ENCODE measurements around the gene COPE. TPM values are rescaled to one million over a fixed set of nuclear protein-coding genes. Genes with fewer than 3 reads are reported as not detected.

The COPE gene
- total RNA-seq, 1 donor from 2014 or later = 95.2 TPM

DNA sequence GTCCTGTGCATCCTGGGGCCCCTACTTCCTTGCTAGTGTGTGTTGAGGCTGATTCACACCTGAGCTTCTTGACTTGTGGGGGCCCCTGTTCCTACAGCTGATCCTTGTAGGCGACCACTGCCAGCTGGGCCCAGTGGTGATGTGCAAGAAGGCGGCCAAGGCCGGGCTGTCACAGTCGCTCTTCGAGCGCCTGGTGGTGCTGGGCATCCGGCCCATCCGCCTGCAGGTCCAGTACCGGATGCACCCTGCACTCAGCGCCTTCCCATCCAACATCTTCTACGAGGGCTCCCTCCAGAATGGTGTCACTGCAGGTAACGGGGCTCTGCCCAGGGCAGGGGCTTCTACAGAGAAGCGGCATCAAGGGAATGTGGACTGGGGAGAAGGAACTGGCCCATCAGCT is 62.0 kb downstream of the COPE start:
- H3K36me3 Mint-ChIP-seq = peaks cover 16% of the 10 kb centered on the region
- no peaks in the 10 kb centered on the region for H3K9me3 Mint-ChIP-seq

GRCh38 chr19:18856385-18857126 is 62.6 kb downstream of the COPE start:
- Histone ChIP-seq H2AFZ (replicated peaks) (no peak overlapping the region), H4K20me1 (ENCODE audit: low read depth) (peaks cover 28% of the 10 kb centered on the region), H3K9me3 (ENCODE audit: low read depth) (no peaks in the 10 kb centered on the region), H3K27ac (no peak overlapping the region), H3K4me3 (no peak overlapping the region), H3K4me1 (no peaks in the 10 kb centered on the region), H3K79me2 (ENCODE audit: low read depth) (no peaks in the 10 kb centered on the region), H3K36me3 (no peaks in the 10 kb centered on the region), H3F3A (ENCODE audit: low read depth) (no peaks in the 10 kb centered on the region), H3K9ac (no peak overlapping the region), H3K27me3 (no peaks in the 10 kb centered on the region), H3K4me2 (no peak overlapping the region)
- Mint-ChIP-seq H3K4me1 (no peaks in the 10 kb centered on the region), H3K27me3 (ENCODE audit: insufficient read depth, low read depth) (peaks cover 3% of the 10 kb centered on the region), H3K27ac (no peak overlapping the region), H3K9me3 (no peaks in the 10 kb centered on the region), H3K4me3 (peak overlapping the region; percentile 21), H3K36me3 (peaks cover 13% of the 10 kb centered on the region)
- peak; percentile 58 for DNase-seq (ENCODE audit: low spot score)
- no peak for TF ChIP-seq EZH2phosphoT487 (IDR thresholded peaks at IDR 0.05)
- peak; percentile 46 for TF ChIP-seq CTCF (IDR thresholded peaks at IDR 0.05)
- no peak for TF ChIP-seq EZH2 (IDR thresholded peaks at IDR 0.05)

More for the DNA sequence above, 62.0 kb downstream of the COPE start:
- no peak for DNase-seq (ENCODE audit: low spot score)
- Histone ChIP-seq H3K9me3 (ENCODE audit: low read depth) (no peaks in the 10 kb centered on the region), H3K9ac (no peak overlapping the region), H3K4me1 (no peaks in the 10 kb centered on the region), H4K20me1 (ENCODE audit: low read depth) (peaks cover 23% of the 10 kb centered on the region), H2AFZ (replicated peaks) (no peak overlapping the region), H3F3A (ENCODE audit: low read depth) (no peaks in the 10 kb centered on the region), H3K27me3 (no peaks in the 10 kb centered on the region), H3K79me2 (ENCODE audit: low read depth) (no peaks in the 10 kb centered on the region), H3K27ac (no peak overlapping the region), H3K36me3 (no peaks in the 10 kb centered on the region), H3K4me2 (no peak overlapping the region), H3K4me3 (no peak overlapping the region)
- H3K27ac Mint-ChIP-seq = no peak overlapping the region
- H3K4me1 Mint-ChIP-seq = no peaks in the 10 kb centered on the region
- TF ChIP-seq CTCF (IDR thresholded peaks at IDR 0.05) (no peak), EZH2phosphoT487 (IDR thresholded peaks at IDR 0.05) (no peak), EZH2 (IDR thresholded peaks at IDR 0.05) (no peak)
- H3K27me3 Mint-ChIP-seq (ENCODE audit: insufficient read depth, low read depth) = peaks cover 3% of the 10 kb centered on the region
- no peak overlapping the region for H3K4me3 Mint-ChIP-seq

DNA sequence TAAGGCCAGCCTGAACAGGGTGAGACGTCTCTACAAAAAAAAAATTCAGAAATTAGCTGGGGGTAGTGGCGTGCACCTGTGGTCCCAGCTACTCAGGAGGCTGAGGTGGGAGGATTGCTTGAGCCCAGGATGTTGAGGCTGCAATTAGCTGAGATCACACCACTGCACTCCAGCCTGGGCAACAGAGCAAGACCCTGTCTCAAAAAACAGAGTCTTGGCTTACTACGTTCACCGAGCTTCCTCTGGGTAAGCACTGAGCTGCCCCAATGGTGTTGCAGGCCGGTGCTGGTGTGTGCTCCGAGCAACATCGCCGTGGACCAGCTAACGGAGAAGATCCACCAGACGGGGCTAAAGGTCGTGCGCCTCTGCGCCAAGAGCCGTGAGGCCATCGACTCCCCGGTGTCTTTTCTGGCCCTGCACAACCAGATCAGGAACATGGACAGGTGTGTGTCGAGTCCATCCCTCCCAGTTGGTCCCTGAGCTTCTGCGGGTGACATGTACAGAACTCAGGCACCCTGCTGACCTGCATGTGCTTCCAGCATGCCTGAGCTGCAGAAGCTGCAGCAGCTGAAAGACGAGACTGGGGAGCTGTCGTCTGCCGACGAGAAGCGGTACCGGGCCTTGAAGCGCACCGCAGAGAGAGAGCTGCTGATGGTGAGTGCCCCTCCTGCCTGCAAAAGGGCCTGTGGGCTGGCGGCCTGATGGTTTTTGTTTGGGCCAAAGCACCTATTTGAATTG is 63.4 kb downstream of the COPE start:
- Histone ChIP-seq H3K36me3 (no peaks in the 10 kb centered on the region), H2AFZ (replicated peaks) (no peak overlapping the region), H3K9me3 (ENCODE audit: low read depth) (no peaks in the 10 kb centered on the region), H3K4me2 (no peak overlapping the region), H3K9ac (no peak overlapping the region), H3K79me2 (ENCODE audit: low read depth) (no peaks in the 10 kb centered on the region), H3F3A (ENCODE audit: low read depth) (no peaks in the 10 kb centered on the region), H3K27me3 (no peaks in the 10 kb centered on the region), H3K4me3 (no peak overlapping the region), H3K4me1 (no peaks in the 10 kb centered on the region), H3K27ac (no peak overlapping the region), H4K20me1 (ENCODE audit: low read depth) (peaks cover 30% of the 10 kb centered on the region)
- Mint-ChIP-seq H3K4me1 (no peaks in the 10 kb centered on the region), H3K9me3 (no peaks in the 10 kb centered on the region), H3K4me3 (no peak overlapping the region), H3K27ac (peak overlapping the region; percentile 81), H3K36me3 (peaks cover 16% of the 10 kb centered on the region), H3K27me3 (ENCODE audit: insufficient read depth, low read depth) (peaks cover 3% of the 10 kb centered on the region)
- no peak for DNase-seq (ENCODE audit: low spot score)
- no peak for TF ChIP-seq EZH2 (IDR thresholded peaks at IDR 0.05)
- TF ChIP-seq CTCF (IDR thresholded peaks at IDR 0.05) = no peak
- no peak for TF ChIP-seq EZH2phosphoT487 (IDR thresholded peaks at IDR 0.05)

All from neural progenitor cell (in vitro differentiated cells).